Mesenchymal stem cell (in vitro differentiated cells and primary cell): ENCODE data around the gene HCN3.

ENCODE experiments used
- DNase-seq: peaks from one replicate; pipeline ENCODE4 v3.0.0-alpha.2; 2013
- H2AFZ ChIP-seq: one replicate; pipeline ENCODE4 v1.6.1; 2013; ENCODE audit warnings: low read depth, mild to moderate bottlenecking, control low read depth, inconsistent platforms, low read length, moderate library complexity
- H2AK5ac ChIP-seq: 2 replicates; pipeline ENCODE4 v1.6.1; 2013; ENCODE audit warnings: low read length, moderate library complexity, mild to moderate bottlenecking, inconsistent platforms; ENCODE audit not compliant: severe bottlenecking
- H2BK120ac ChIP-seq: one replicate; pipeline ENCODE4 v1.6.1; 2013; ENCODE audit warnings: low read depth, mild to moderate bottlenecking, inconsistent platforms, low read length, moderate library complexity
- H2BK12ac ChIP-seq, 2 experiments: one replicate each; pipeline ENCODE4 v1.6.1; 2013; ENCODE audit warnings: inconsistent platforms in 2 of 2, low read length in 2 of 2, mild to moderate bottlenecking in 2 of 2, moderate library complexity in 2 of 2, control low read depth in 1 of 2
- H2BK15ac ChIP-seq: one replicate; pipeline ENCODE4 v1.6.1; 2013; ENCODE audit warnings: mild to moderate bottlenecking, low read depth, inconsistent platforms; ENCODE audit not compliant: poor library complexity, severe bottlenecking
- H2BK5ac ChIP-seq: 2 replicates; pipeline ENCODE4 v1.6.1; 2013; ENCODE audit warnings: low read depth, mild to moderate bottlenecking, low read length, control low read depth, inconsistent platforms; ENCODE audit not compliant: poor library complexity, severe bottlenecking
- H3K14ac ChIP-seq, 2 experiments: one replicate each; pipeline ENCODE4 v1.6.1; 2013; ENCODE audit warnings: inconsistent platforms in 2 of 2, low read length in 2 of 2, control low read depth in 1 of 2, mild to moderate bottlenecking in 1 of 2, moderate library complexity in 1 of 2
- H3K18ac ChIP-seq, 2 experiments: one replicate each; pipeline ENCODE4 v1.6.1; 2013; ENCODE audit warnings: inconsistent platforms in 2 of 2, low read length in 2 of 2, control low read depth in 1 of 2, low read depth in 1 of 2, mild to moderate bottlenecking in 1 of 2
- H3K23ac ChIP-seq, 2 experiments: one replicate each; pipeline ENCODE4 v1.6.1; 2013; ENCODE audit warnings: inconsistent platforms in 2 of 2, low read length in 2 of 2, mild to moderate bottlenecking in 2 of 2, moderate library complexity in 2 of 2, control low read depth in 1 of 2
- H3K27ac ChIP-seq: 2 replicates; pipeline ENCODE4 v1.5.1; 2013; ENCODE audit warnings: mild to moderate bottlenecking, moderate library complexity, low read length, control low read depth, inconsistent platforms; ENCODE audit not compliant: poor library complexity, severe bottlenecking
- H3K27me3 ChIP-seq, 2 experiments: 2 replicates each; pipeline versions ENCODE4 v1.6.1 to v1.7.0; 2013; ENCODE audit warnings: low read length in 2 of 2, mild to moderate bottlenecking in 2 of 2, moderate library complexity in 2 of 2, control low read depth in 1 of 2, inconsistent platforms in 1 of 2; ENCODE audit not compliant: control insufficient read depth in 1 of 2, insufficient read depth in 1 of 2
- H3K36me3 ChIP-seq, 2 experiments: 2 replicates each; pipeline versions ENCODE4 v1.6.1 to v1.7.0; 2013; ENCODE audit warnings: low read length in 2 of 2, control low read depth in 1 of 2, inconsistent platforms in 1 of 2, low read depth in 1 of 2, mild to moderate bottlenecking in 1 of 2; ENCODE audit not compliant: insufficient read depth in 2 of 2, control insufficient read depth in 1 of 2
- H3K4ac ChIP-seq, 2 experiments: one replicate each; pipeline ENCODE4 v1.6.1; 2013; ENCODE audit warnings: inconsistent platforms in 2 of 2, low read length in 2 of 2, mild to moderate bottlenecking in 2 of 2, moderate library complexity in 2 of 2, control low read depth in 1 of 2, low read depth in 1 of 2
- H3K4me1 ChIP-seq: 2 replicates; pipeline ENCODE4 v1.6.1; 2013; ENCODE audit warnings: low read depth, low read length, control low read depth; ENCODE audit not compliant: control insufficient read depth, insufficient read depth
- H3K4me2 ChIP-seq: 2 replicates; pipeline ENCODE4 v1.6.1; 2013; ENCODE audit warnings: low read length, mild to moderate bottlenecking, inconsistent platforms; ENCODE audit not compliant: poor library complexity, severe bottlenecking
- H3K4me3 ChIP-seq, 2 experiments: 2 replicates each; pipeline versions ENCODE4 v1.5.1 to v1.7.0; 2013; ENCODE audit warnings: low read length in 2 of 2, mild to moderate bottlenecking in 2 of 2, control low read depth in 1 of 2, low read depth in 1 of 2; ENCODE audit not compliant: insufficient read depth in 1 of 2
- H3K79me1 ChIP-seq: replicated peaks from 2 replicates; pipeline ENCODE4 v1.6.1; 2013; ENCODE audit warnings: mild to moderate bottlenecking, control low read depth, low read length, inconsistent platforms; ENCODE audit not compliant: poor library complexity, severe bottlenecking
- H3K9ac ChIP-seq: 2 replicates; pipeline ENCODE4 v1.7.0; 2013; ENCODE audit warnings: mild to moderate bottlenecking, low read length, moderate library complexity
- H3K9me3 ChIP-seq: 2 replicates; pipeline ENCODE4 v1.7.0; 2013; ENCODE audit warnings: mild to moderate bottlenecking, low read length; ENCODE audit not compliant: control insufficient read depth
- H4K8ac ChIP-seq: one replicate; pipeline ENCODE4 v1.6.1; 2013; ENCODE audit warnings: inconsistent platforms, mild to moderate bottlenecking, low read length, moderate library complexity
- H4K91ac ChIP-seq: one replicate; pipeline ENCODE4 v1.6.1; 2013; ENCODE audit warnings: mild to moderate bottlenecking, low read length, inconsistent platforms
- WGBS: methylation state at CpG from one replicate; pipeline ENCODE4 v1.1.7; 2013; ENCODE audit warnings: mixed read lengths; 5-methylcytosine and 5-hydroxymethylcytosine counted together

Gene HCN3

DNA sequence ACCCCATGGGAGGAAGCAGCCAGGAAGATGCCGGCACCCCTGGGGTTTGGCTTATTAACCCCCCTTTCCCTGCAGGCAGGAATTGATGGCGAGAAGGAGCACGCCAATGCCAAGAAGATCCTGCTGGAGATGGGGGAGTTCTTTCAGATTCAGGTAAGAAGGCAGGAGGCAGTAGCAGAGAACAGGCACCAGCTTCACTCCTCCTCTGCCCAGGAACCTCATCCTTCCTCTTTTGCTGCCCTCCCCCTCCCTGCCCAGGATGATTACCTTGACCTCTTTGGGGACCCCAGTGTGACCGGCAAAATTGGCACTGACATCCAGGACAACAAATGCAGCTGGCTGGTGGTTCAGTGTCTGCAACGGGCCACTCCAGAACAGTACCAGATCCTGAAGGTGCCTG is 42.3 kb downstream of the HCN3 start:
- no peak overlapping the region for H3K27ac ChIP-seq
- H4K91ac ChIP-seq: no peak overlapping the region
- H3K9ac ChIP-seq: peak overlapping the region; percentile 94
- H2BK120ac ChIP-seq: no peak overlapping the region
- peaks cover 42 to 43% of the 10 kb centered on the region in 2 experiments for H3K36me3 ChIP-seq
- no peaks in the 10 kb centered on the region for H3K27me3 ChIP-seq
- peak overlapping the region in 1 of 2 experiments; percentile 2 for H3K23ac ChIP-seq
- WGBS: 95% methylated on average over 5 of the region's 5 CpGs
- H2BK15ac ChIP-seq: no peak overlapping the region
- no peak overlapping the region for H2AK5ac ChIP-seq
- no peak overlapping the region for H3K18ac ChIP-seq
- no peak overlapping the region for H3K4me3 ChIP-seq
- no peak for DNase-seq
- peaks cover 27% of the 10 kb centered on the region for H3K79me1 ChIP-seq
- no peak overlapping the region for H3K4me2 ChIP-seq
- H3K4me1 ChIP-seq: peaks cover 20% of the 10 kb centered on the region
- no peak overlapping the region for H3K14ac ChIP-seq
- H2BK5ac ChIP-seq: no peak overlapping the region
- H3K4ac ChIP-seq: no peak overlapping the region
- H4K8ac ChIP-seq: no peak overlapping the region
- H3K9me3 ChIP-seq: no peaks in the 10 kb centered on the region
- H2AFZ ChIP-seq: no peak overlapping the region
- no peak overlapping the region for H2BK12ac ChIP-seq

GRCh38 chr1:155320252-155320651 is 43.0 kb downstream of the HCN3 start:
- no peak overlapping the region for H2BK120ac ChIP-seq
- H2BK15ac ChIP-seq: no peak overlapping the region
- no peak overlapping the region for H2BK5ac ChIP-seq
- no peaks in the 10 kb centered on the region for H3K9me3 ChIP-seq
- peak overlapping the region in 1 of 2 experiments; percentile 36 for H3K23ac ChIP-seq
- H3K14ac ChIP-seq: no peak overlapping the region
- WGBS: 88% methylated on average over 11 of the region's 11 CpGs
- no peaks in the 10 kb centered on the region for H3K27me3 ChIP-seq
- peaks cover 36 to 38% of the 10 kb centered on the region in 2 experiments for H3K36me3 ChIP-seq
- no peak overlapping the region for H4K91ac ChIP-seq
- H3K4ac ChIP-seq: no peak overlapping the region
- peak overlapping the region; percentile 94 for H3K9ac ChIP-seq
- H3K79me1 ChIP-seq: peaks cover 25% of the 10 kb centered on the region
- no peak overlapping the region for H2BK12ac ChIP-seq
- H2AFZ ChIP-seq: no peak overlapping the region
- no peak for DNase-seq
- H3K18ac ChIP-seq: peak overlapping the region in 1 of 2 experiments; percentile 5
- no peak overlapping the region for H2AK5ac ChIP-seq
- peak overlapping the region in 1 of 2 experiments; percentile 97 for H3K4me3 ChIP-seq
- H3K4me2 ChIP-seq: peak overlapping the region; percentile 44
- H4K8ac ChIP-seq: no peak overlapping the region
- peaks cover 21% of the 10 kb centered on the region for H3K4me1 ChIP-seq
- no peak overlapping the region for H3K27ac ChIP-seq

DNA sequence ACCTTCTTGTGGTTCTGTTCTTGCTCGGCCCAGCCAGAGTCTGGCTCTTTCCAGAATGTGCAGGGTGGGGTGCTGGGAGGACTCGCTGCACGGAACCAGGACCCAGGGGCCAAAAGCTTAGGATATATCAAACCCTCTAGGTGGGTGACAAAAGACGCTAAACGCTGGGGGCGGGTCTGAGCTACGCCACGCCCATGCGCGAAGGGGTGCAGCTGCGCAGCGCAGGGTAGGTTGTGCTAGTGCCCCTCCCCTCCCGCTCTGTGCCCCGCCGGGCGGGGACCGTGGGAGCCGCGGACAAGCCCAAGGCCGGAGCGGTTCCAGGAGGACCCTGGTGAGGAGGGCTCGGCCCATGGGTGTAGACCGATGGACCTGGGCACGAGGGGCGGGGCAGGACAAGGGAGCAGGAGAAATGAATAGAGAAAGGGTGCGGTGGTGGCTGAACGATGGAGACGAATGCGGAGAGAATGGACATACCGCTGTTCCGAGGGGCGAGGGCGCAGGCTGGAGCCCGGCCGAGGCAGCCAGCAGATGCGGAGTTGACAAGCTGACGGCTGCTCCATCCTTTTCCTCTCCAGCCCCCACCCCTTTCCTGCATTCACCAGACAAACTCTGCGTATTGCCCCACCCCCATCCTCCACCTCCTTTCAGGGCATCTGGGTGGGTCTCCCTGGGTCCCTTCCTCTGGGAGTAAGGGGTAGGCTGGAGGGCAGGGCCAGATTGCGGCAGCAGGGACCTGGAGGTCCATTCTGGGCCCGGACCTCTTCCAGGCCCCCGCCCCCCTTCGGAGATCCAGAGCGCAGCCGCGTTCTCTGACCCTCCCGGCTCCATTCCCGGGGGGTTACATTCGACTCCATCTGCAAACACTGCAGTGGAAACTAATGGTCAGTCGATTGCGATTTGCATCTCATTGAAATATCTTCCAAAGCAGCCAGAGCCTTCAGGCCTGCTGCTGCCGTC is 43.7 kb downstream of the HCN3 start, which contains the start of gene RUSC1:
TSS of gene RUSC1 (plus strand) at position 234 of the 957 bp plus-strand sequence. CDS start 880 bp downstream, outside the sequence.
- peak; percentile 51 for DNase-seq
- peak within 1 kb of the TSS in 1 of 2 experiments; percentile 17 for H3K4ac ChIP-seq
- peak within 1 kb of the TSS; percentile 57 for H4K91ac ChIP-seq
- peak within 1 kb of the TSS; percentile 39 to 97 for H3K4me3 ChIP-seq
- H3K9me3 ChIP-seq: no peaks in the 10 kb centered on the region
- peak within 1 kb of the TSS in 1 of 2 experiments; percentile 64 for H2BK12ac ChIP-seq
- H4K8ac ChIP-seq: peak within 1 kb of the TSS; percentile 16
- peaks cover 27% of the 10 kb centered on the region for H3K4me1 ChIP-seq
- no peak within 1 kb of the TSS for H2BK15ac ChIP-seq
- no peak within 1 kb of the TSS for H3K27ac ChIP-seq
- no peak within 1 kb of the TSS for H2AK5ac ChIP-seq
- H3K18ac ChIP-seq: peak within 1 kb of the TSS; percentile 24 to 79
- 45% methylated on average over 34 of the region's 51 CpGs for WGBS
- peak within 1 kb of the TSS; percentile 44 for H3K4me2 ChIP-seq
- H3K79me1 ChIP-seq: peaks cover 25% of the 10 kb centered on the region
- no peaks in the 10 kb centered on the region for H3K27me3 ChIP-seq
- peaks cover 39 to 40% of the 10 kb centered on the region in 2 experiments for H3K36me3 ChIP-seq
- H3K9ac ChIP-seq: peak within 1 kb of the TSS; percentile 94
- H2BK5ac ChIP-seq: no peak within 1 kb of the TSS
- H3K14ac ChIP-seq: peak within 1 kb of the TSS in 1 of 2 experiments; percentile 75
- H2BK120ac ChIP-seq: no peak within 1 kb of the TSS
- H3K23ac ChIP-seq: peak within 1 kb of the TSS in 1 of 2 experiments; percentile 78
- H2AFZ ChIP-seq: no peak within 1 kb of the TSS
